Measurements from ENCODE around the gene TRMT112.

TRMT112 gene

GRCh38 chr11:64355078-64355940 is 38.0 kb upstream of the TRMT112 start:
- peak overlapping the region; percentile 40 for H3K4me3 ChIP-seq (ENCODE audit: low read length)
- DNase-seq (ENCODE audit: low read depth) = peak; percentile 71
- TF ChIP-seq CTCF (conservative IDR thresholded peaks at IDR 0.05; ENCODE audit: low read length) = peak; percentile 64

GRCh38 chr11:64353715-64354506 is 36.6 kb upstream of the TRMT112 start:
- no peak for TF ChIP-seq CTCF (conservative IDR thresholded peaks at IDR 0.05; ENCODE audit: low read length)
- no peak for DNase-seq (ENCODE audit: low read depth)
- no peak overlapping the region for H3K4me3 ChIP-seq (ENCODE audit: low read length)

GRCh38 chr11:64352995-64353714 is 35.8 kb upstream of the TRMT112 start:
- H3K4me3 ChIP-seq (ENCODE audit: low read length) = no peak overlapping the region
- no peak for DNase-seq (ENCODE audit: low read depth)
- TF ChIP-seq CTCF (conservative IDR thresholded peaks at IDR 0.05; ENCODE audit: low read length) = no peak

- no peak for DNase-seq (ENCODE audit: low read depth)
- H3K4me3 ChIP-seq (ENCODE audit: low read length) = no peak overlapping the region
- no peak for TF ChIP-seq CTCF (conservative IDR thresholded peaks at IDR 0.05; ENCODE audit: low read length)
Measured at GRCh38 chr11:64352099-64352994, 35.0 kb upstream of the TRMT112 start.

GRCh38 chr11:64351136-64351631 is 33.8 kb upstream of the TRMT112 start:
- DNase-seq (ENCODE audit: low read depth) = no peak
- TF ChIP-seq CTCF (conservative IDR thresholded peaks at IDR 0.05; ENCODE audit: low read length) = no peak
- no peak overlapping the region for H3K4me3 ChIP-seq (ENCODE audit: low read length)

GRCh38 chr11:64349404-64349803 is 32.0 kb upstream of the TRMT112 start:
- no peak overlapping the region for H3K4me3 ChIP-seq (ENCODE audit: low read length)
- no peak for TF ChIP-seq CTCF (conservative IDR thresholded peaks at IDR 0.05; ENCODE audit: low read length)
- no peak for DNase-seq (ENCODE audit: low read depth)
